Mucosa of rectum (tissue), 2 donors: ENCODE data around the gene ADCY3.

Source experiments
- H3K27ac ChIP-seq, 2 donors: one replicate each; pipeline ENCODE4 v1.7.0; 2013; ENCODE audit warnings: inconsistent platforms in 2 of 2, low read depth in 2 of 2, low read length in 2 of 2
- H3K27me3 ChIP-seq, 2 donors: one replicate each; pipeline ENCODE4 v1.7.0; 2013; ENCODE audit warnings: low read length in 2 of 2; ENCODE audit not compliant: control insufficient read depth in 2 of 2, insufficient read depth in 2 of 2
- H3K36me3 ChIP-seq, 2 donors: one replicate each; pipeline ENCODE4 v1.7.0; 2013; ENCODE audit warnings: low read length in 2 of 2; ENCODE audit not compliant: control insufficient read depth in 2 of 2, insufficient read depth in 2 of 2
- H3K4me1 ChIP-seq, 2 donors: one replicate each; pipeline ENCODE4 v1.7.0; 2013; ENCODE audit warnings: low read length in 2 of 2, mild to moderate bottlenecking in 1 of 2; ENCODE audit not compliant: control insufficient read depth in 2 of 2, insufficient read depth in 2 of 2
- H3K4me3 ChIP-seq, 2 donors: one replicate each; pipeline ENCODE4 v1.7.0; 2013; ENCODE audit warnings: low read length in 2 of 2
- H3K9ac ChIP-seq, 2 donors: one replicate each; pipeline ENCODE4 v1.7.0; 2013; ENCODE audit warnings: low read length in 2 of 2, low read depth in 1 of 2, mild to moderate bottlenecking in 1 of 2
- H3K9me3 ChIP-seq, 2 donors: one replicate each; pipeline ENCODE4 v1.7.0; 2013; ENCODE audit warnings: low read length in 2 of 2; ENCODE audit not compliant: control insufficient read depth in 2 of 2
- donor health status: healthy.
- donor health status: Normal muscosa, but diverticular disease.

Gene ADCY3

GRCh38 chr2:24820598-24821432, 99.2 kb downstream of the ADCY3 start:
- Histone ChIP-seq H3K9ac (no peak overlapping the region), H3K36me3 (peaks cover 40 to 47% of the 10 kb centered on the region in 2 donors), H3K4me3 (no peak overlapping the region)

GRCh38 chr2:24820175-24820513, 99.9 kb downstream of the ADCY3 start:
- peaks cover 38 to 52% of the 10 kb centered on the region in 2 donors for H3K36me3 ChIP-seq
- no peaks in the 10 kb centered on the region for H3K27me3 ChIP-seq
- H3K4me3 ChIP-seq, result no peak overlapping the region
- H3K27ac ChIP-seq, result no peak overlapping the region
- H3K9ac ChIP-seq, result no peak overlapping the region
- no peaks in the 10 kb centered on the region for H3K4me1 ChIP-seq
- H3K9me3 ChIP-seq, result no peaks in the 10 kb centered on the region

More at GRCh38 chr2:24820598-24821432, 99.2 kb downstream of the ADCY3 start:
- Histone ChIP-seq H3K27ac (no peak overlapping the region), H3K27me3 (no peaks in the 10 kb centered on the region), H3K9me3 (no peaks in the 10 kb centered on the region), H3K4me1 (no peaks in the 10 kb centered on the region)

GRCh38 chr2:24819442-24820174, 100.4 kb downstream of the ADCY3 start:
- Histone ChIP-seq H3K27ac (no peak overlapping the region), H3K9me3 (no peaks in the 10 kb centered on the region), H3K36me3 (peaks cover 38 to 52% of the 10 kb centered on the region in 2 donors), H3K4me1 (no peaks in the 10 kb centered on the region), H3K4me3 (no peak overlapping the region), H3K27me3 (no peaks in the 10 kb centered on the region), H3K9ac (no peak overlapping the region)

GRCh38 chr2:24818721-24819167, 101.3 kb downstream of the ADCY3 start:
- H3K36me3 ChIP-seq, result peaks cover 38 to 52% of the 10 kb centered on the region in 2 donors
- H3K4me1 ChIP-seq, result no peaks in the 10 kb centered on the region
- H3K27ac ChIP-seq, result no peak overlapping the region
- H3K9me3 ChIP-seq, result no peaks in the 10 kb centered on the region
- no peaks in the 10 kb centered on the region for H3K27me3 ChIP-seq
- no peak overlapping the region for H3K4me3 ChIP-seq
- no peak overlapping the region for H3K9ac ChIP-seq

- Histone ChIP-seq H3K27ac (no peak overlapping the region), H3K9ac (no peak overlapping the region), H3K36me3 (peaks cover 33 to 46% of the 10 kb centered on the region in 2 donors), H3K9me3 (no peaks in the 10 kb centered on the region), H3K27me3 (no peaks in the 10 kb centered on the region), H3K4me1 (no peaks in the 10 kb centered on the region), H3K4me3 (no peak overlapping the region)
Measured at GRCh38 chr2:24816884-24817283, 103.2 kb downstream of the ADCY3 start.

GRCh38 chr2:24816404-24816803, 103.6 kb downstream of the ADCY3 start:
- no peak overlapping the region for H3K4me3 ChIP-seq
- no peak overlapping the region for H3K9ac ChIP-seq
- peaks cover 28 to 43% of the 10 kb centered on the region in 2 donors for H3K36me3 ChIP-seq
- H3K4me1 ChIP-seq, result no peaks in the 10 kb centered on the region
- no peak overlapping the region for H3K27ac ChIP-seq
- H3K27me3 ChIP-seq, result no peaks in the 10 kb centered on the region
- no peaks in the 10 kb centered on the region for H3K9me3 ChIP-seq

- H3K27ac ChIP-seq, result no peak overlapping the region
- H3K36me3 ChIP-seq, result peaks cover 16 to 36% of the 10 kb centered on the region in 2 donors
- no peak overlapping the region for H3K9ac ChIP-seq
- H3K4me1 ChIP-seq, result no peaks in the 10 kb centered on the region
- no peaks in the 10 kb centered on the region for H3K27me3 ChIP-seq
- H3K4me3 ChIP-seq, result no peak overlapping the region
- H3K9me3 ChIP-seq, result no peaks in the 10 kb centered on the region
Measured at GRCh38 chr2:24815171-24815570, 104.9 kb downstream of the ADCY3 start.

GRCh38 chr2:24814516-24814915, 105.5 kb downstream of the ADCY3 start:
- no peaks in the 10 kb centered on the region for H3K27me3 ChIP-seq
- no peak overlapping the region for H3K4me3 ChIP-seq
- H3K9me3 ChIP-seq, result no peaks in the 10 kb centered on the region
- no peak overlapping the region for H3K9ac ChIP-seq
- no peaks in the 10 kb centered on the region for H3K4me1 ChIP-seq
- H3K27ac ChIP-seq, result no peak overlapping the region
- H3K36me3 ChIP-seq, result peaks cover 14 to 33% of the 10 kb centered on the region in 2 donors

- Histone ChIP-seq H3K9ac (no peak overlapping the region), H3K4me1 (no peaks in the 10 kb centered on the region), H3K4me3 (no peak overlapping the region), H3K27me3 (no peaks in the 10 kb centered on the region), H3K36me3 (peaks cover 11 to 29% of the 10 kb centered on the region in 2 donors), H3K9me3 (no peaks in the 10 kb centered on the region), H3K27ac (no peak overlapping the region)
Measured at GRCh38 chr2:24813691-24814137, 106.3 kb downstream of the ADCY3 start.

GRCh38 chr2:24809316-24810007, 110.6 kb downstream of the ADCY3 start:
- H3K4me3 ChIP-seq, result no peak overlapping the region
- no peaks in the 10 kb centered on the region for H3K9me3 ChIP-seq
- H3K27ac ChIP-seq, result no peak overlapping the region
- no peaks in the 10 kb centered on the region for H3K36me3 ChIP-seq
- H3K27me3 ChIP-seq, result no peaks in the 10 kb centered on the region
- H3K4me1 ChIP-seq, result no peaks in the 10 kb centered on the region
- H3K9ac ChIP-seq, result no peak overlapping the region
